Lung (tissue), 12 donors: ENCODE measurements around the gene RASGRF2. TPM values are rescaled to one million over a fixed set of nuclear protein-coding genes. Genes with fewer than 3 reads are reported as not detected.
A peak's percentile ranks its signal among the peaks of the same experiment; 100 is the strongest.

Source experiments
- ATAC-seq: fragments of 200-7000 bp; cut with Tn5 transposase; one replicate; pipeline ENCODE4 v1.9.1; 2020; ENCODE audit warnings: moderate number of reproducible peaks; ENCODE audit not compliant: insufficient read depth, low FRiP score
- DNase-seq, 3 donors: peaks; one replicate each; pipeline ENCODE4 v3.0.0-alpha.2; 2013 to 2017
- H3K27ac ChIP-seq, 2 donors: one replicate each; pipeline ENCODE4 v1.5.1; 2013; ENCODE audit warnings: mild to moderate bottlenecking in 2 of 2, moderate library complexity in 2 of 2, control low read depth in 1 of 2, inconsistent platforms in 1 of 2, low read depth in 1 of 2, low read length in 1 of 2
- H3K27me3 ChIP-seq, 3 donors: one replicate each; pipeline ENCODE4 v1.5.1; 2013; ENCODE audit warnings: low read length in 2 of 3; ENCODE audit not compliant: control insufficient read depth in 3 of 3, insufficient read depth in 3 of 3
- H3K36me3 ChIP-seq, 4 donors: one replicate each; pipeline ENCODE4 v1.5.1; 2013; ENCODE audit warnings: low read length in 4 of 4, mild to moderate bottlenecking in 1 of 4, moderate library complexity in 1 of 4; ENCODE audit not compliant: control insufficient read depth in 4 of 4, insufficient read depth in 4 of 4
- H3K4me1 ChIP-seq, 5 donors: one replicate each; pipeline ENCODE4 v1.5.1; 2013; ENCODE audit warnings: low read length in 5 of 5, mild to moderate bottlenecking in 2 of 5, moderate library complexity in 1 of 5; ENCODE audit not compliant: control insufficient read depth in 5 of 5, insufficient read depth in 5 of 5
- H3K4me3 ChIP-seq: one replicate; pipeline ENCODE4 v1.5.1; 2013; ENCODE audit warnings: mild to moderate bottlenecking, control low read depth, moderate library complexity
- H3K9ac ChIP-seq, 2 donors: one replicate each; pipeline ENCODE4 v1.5.1; 2013; ENCODE audit warnings: low read length in 2 of 2, control low read depth in 1 of 2; ENCODE audit not compliant: insufficient read depth in 1 of 2
- H3K9me3 ChIP-seq, 4 donors: one replicate each; pipeline ENCODE4 v1.5.1; 2013; ENCODE audit warnings: low read length in 3 of 4, mild to moderate bottlenecking in 1 of 4, moderate library complexity in 1 of 4; ENCODE audit not compliant: control insufficient read depth in 4 of 4, insufficient read depth in 3 of 4
- CTCF ChIP-seq: IDR thresholded peaks from 2 replicates; pipeline ENCODE4 v1.5.1; 2012; ENCODE audit warnings: mild to moderate bottlenecking; ENCODE audit errors: control extremely low read depth, extremely low read depth
- WGBS, 2 donors: extraction: QIAGEN DNeasy Blood & Tissue Kit; methylation state at CpG; one replicate each; pipeline ENCODE4 v1.1.7; 2013; 5-methylcytosine and 5-hydroxymethylcytosine counted together
- polyA plus RNA-seq, 2 donors: library from polyadenylated mRNA; stranded (reverse); fragments of 200-250 nt; gene quantifications; one replicate each; pipeline ENCODE4 v1.2.1, GENCODE V29; 2013
- total RNA-seq, 2 donors: library from RNA; depleted of rRNA in 1 of 2; stranded (reverse); fragments of >200 nt in 1 of 2; gene quantifications; one replicate each; pipeline ENCODE4 v1.2.1, GENCODE V29; 2014 to 2021
- donor health status: control.
- donor health status: control.
- donor health status: Bipolar disorder and iron deficiency.
- donor health status: healthy.
- donor health status: DM: yes; HTN: yes; CAD: no.

RASGRF2 gene
- total and polyA plus RNA-seq, 4 donors = 1.0 to 12.0 (median 2.7) TPM

GRCh38 chr5:81147886-81148571, 187.9 kb downstream of the RASGRF2 start:
- Histone ChIP-seq H3K9me3 (no peaks in the 10 kb centered on the region), H3K27me3 (no peaks in the 10 kb centered on the region), H3K27ac (no peak overlapping the region), H3K9ac (no peak overlapping the region), H3K4me3 (no peak overlapping the region), H3K4me1 (peaks cover 0 to 4% (median 0%) of the 10 kb centered on the region in 5 donors), H3K36me3 (no peaks in the 10 kb centered on the region)
- no peak for TF ChIP-seq CTCF
- ATAC-seq (no peak), DNase-seq (no peak)
- WGBS, 2 donors = 77 to 78% methylated on average over 7 of the region's 7 CpGs

DNA sequence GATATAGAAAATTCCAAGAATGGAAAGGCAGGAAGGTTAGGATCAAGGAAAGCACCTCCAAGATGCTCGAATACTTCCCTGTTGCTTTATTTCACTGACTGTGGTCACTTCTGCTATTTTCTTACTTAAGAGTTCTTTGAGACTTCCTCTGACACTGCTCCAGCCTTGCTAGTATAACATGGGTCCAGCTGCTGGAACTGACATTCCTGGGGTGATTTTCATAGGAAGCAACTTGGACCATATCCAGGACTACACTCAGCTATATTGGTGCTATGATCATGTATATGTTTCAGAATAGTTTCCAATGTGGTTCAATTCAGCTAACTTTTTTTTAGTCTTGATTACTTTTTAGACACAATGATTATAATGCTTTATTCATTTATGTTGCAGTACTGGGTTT, 191.4 kb downstream of the RASGRF2 start:
- Histone ChIP-seq H3K9ac (no peak overlapping the region), H3K36me3 (no peaks in the 10 kb centered on the region), H3K27ac (no peak overlapping the region), H3K27me3 (no peaks in the 10 kb centered on the region), H3K4me3 (no peak overlapping the region), H3K4me1 (peaks cover 0 to 4% (median 0%) of the 10 kb centered on the region in 5 donors), H3K9me3 (peaks cover 0 to 4% (median 0%) of the 10 kb centered on the region in 4 donors)
- DNase-seq = peak; percentile 55 to 92 (median 81)
- no peak for ATAC-seq
- TF ChIP-seq CTCF = no peak
- WGBS, 2 donors = 32 to 35% methylated on average over 1 of the region's 1 CpG

GRCh38 chr5:81154725-81155124, 194.6 kb downstream of the RASGRF2 start:
- H3K9me3 ChIP-seq = peaks cover 0 to 5% (median 0%) of the 10 kb centered on the region in 4 donors
- H3K4me1 ChIP-seq = peaks cover 0 to 4% (median 0%) of the 10 kb centered on the region in 5 donors
- H3K27me3 ChIP-seq = no peaks in the 10 kb centered on the region
- DNase-seq (no peak), ATAC-seq (no peak)
- TF ChIP-seq CTCF = no peak
- no peak overlapping the region for H3K4me3 ChIP-seq
- H3K27ac ChIP-seq = no peak overlapping the region
- H3K36me3 ChIP-seq = no peaks in the 10 kb centered on the region
- H3K9ac ChIP-seq = no peak overlapping the region

DNA sequence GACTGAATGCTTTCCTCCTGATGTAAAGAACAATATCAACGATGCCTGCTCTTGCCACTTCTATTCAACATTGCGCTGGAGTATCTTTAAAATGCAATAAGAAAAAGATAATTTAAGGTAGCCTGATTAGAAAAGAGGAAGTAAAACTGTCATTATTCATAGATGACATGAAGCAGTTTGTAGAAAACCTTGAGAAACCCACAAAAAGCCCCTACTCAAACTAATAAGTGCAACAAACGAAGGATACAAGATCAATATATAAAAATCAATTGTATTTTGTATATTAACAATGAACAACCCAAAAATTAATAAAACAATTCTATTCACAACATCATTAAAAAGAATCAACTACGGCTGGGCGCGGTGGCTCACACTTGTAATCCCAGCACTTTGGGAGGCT, 196.6 kb downstream of the RASGRF2 start:
- WGBS, 2 donors = 94 to 96% methylated on average over 6 of the region's 6 CpGs
- no peak overlapping the region for H3K9ac ChIP-seq

More for the DNA sequence above, 196.6 kb downstream of the RASGRF2 start:
- H3K27me3 ChIP-seq = no peaks in the 10 kb centered on the region
- TF ChIP-seq CTCF = no peak
- H3K4me1 ChIP-seq = no peaks in the 10 kb centered on the region
- H3K4me3 ChIP-seq = no peak overlapping the region
- DNase-seq (no peak), ATAC-seq (no peak)
- no peak overlapping the region for H3K27ac ChIP-seq
- no peaks in the 10 kb centered on the region for H3K36me3 ChIP-seq
- H3K9me3 ChIP-seq = peaks cover 0 to 5% (median 0%) of the 10 kb centered on the region in 4 donors
